Measurements from ENCODE around the gene PNPO. TPM values are rescaled to one million over a fixed set of nuclear protein-coding genes. Genes with fewer than 3 reads are reported as not detected.

PNPO gene
- total RNA-seq, 2 experiments from 2014 or later, result 14.7 to 33.8 TPM

DNA sequence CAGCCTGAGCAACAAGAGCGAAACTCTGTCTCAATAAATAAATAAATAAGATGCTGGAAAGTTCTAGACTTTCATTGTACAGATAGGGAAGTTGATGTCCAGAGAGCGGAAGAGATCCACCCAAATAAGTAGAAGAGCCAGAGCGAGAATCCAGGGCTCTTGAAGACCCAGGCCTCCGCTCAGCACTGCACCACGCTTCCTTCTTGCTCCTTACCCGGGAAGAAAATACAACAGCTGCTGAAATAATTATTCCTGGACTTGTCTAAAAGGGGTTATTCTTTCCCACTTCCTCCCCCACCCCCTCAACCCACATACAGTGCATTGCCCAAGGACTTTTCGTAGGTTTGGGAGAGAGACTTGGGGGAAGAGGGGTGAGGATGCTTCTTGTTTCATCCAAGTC, 56.2 kb downstream of the PNPO start:
- no peak for DNase-seq (ENCODE audit: low spot score)
- Histone ChIP-seq H3K36me3 (ENCODE audit: insufficient read depth, low read length) (no peaks in the 10 kb centered on the region), H3K9me3 (ENCODE audit: low read length) (no peaks in the 10 kb centered on the region), H3K4me3 (ENCODE audit: low read depth, low read length, poor library complexity, severe bottlenecking) (no peak overlapping the region), H3K9me2 (ENCODE audit: insufficient read depth, low read length) (no peaks in the 10 kb centered on the region), H3K79me2 (ENCODE audit: insufficient read depth, low read depth, low read length) (no peaks in the 10 kb centered on the region), H3K27ac (ENCODE audit: low read depth, low read length, poor library complexity, severe bottlenecking) (no peak overlapping the region), H3K4me1 (ENCODE audit: insufficient read depth, low read length, poor library complexity, severe bottlenecking) (peaks cover 5% of the 10 kb centered on the region), H3K4me2 (ENCODE audit: low read length) (no peak overlapping the region), H2AFZ (ENCODE audit: low read length) (no peak overlapping the region), H4K20me1 (ENCODE audit: insufficient read depth, low read length) (no peaks in the 10 kb centered on the region)
- intact Hi-C loops (cut with micrococcal nuclease; ENCODE audit: unreplicated experiment), result no loop called here
- no TSS peak for BruUV-seq (replicated peaks)
- CTCF ChIA-PET (ENCODE audit: unreplicated experiment), result no interaction called here
- POLR2A ChIA-PET, result no interaction called here
- TF ChIP-seq EZH2phosphoT487 (IDR thresholded peaks at IDR 0.05; ENCODE audit: borderline replicate concordance, low read depth, low read length), result no peak

DNA sequence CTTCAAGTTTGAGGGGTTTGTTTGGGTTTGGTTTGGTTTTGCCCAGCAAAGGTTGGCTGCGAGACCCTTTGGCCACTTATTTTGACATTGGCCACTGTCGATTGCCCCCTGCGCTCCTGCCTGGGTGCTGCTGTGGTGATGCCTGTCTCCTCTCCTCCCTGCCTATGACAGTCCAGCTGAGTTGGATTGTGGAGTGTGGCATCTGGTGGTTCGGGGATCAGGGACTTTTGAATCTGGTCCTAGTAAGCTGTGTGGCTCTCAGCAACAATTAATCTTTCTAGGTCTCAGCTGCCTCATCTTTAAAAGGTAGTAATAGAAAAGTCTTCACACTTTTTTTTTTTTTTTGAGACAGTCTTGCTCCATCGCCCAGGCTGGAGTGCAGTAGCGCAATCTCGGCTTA, 56.7 kb downstream of the PNPO start:
- intact Hi-C loops (cut with micrococcal nuclease; ENCODE audit: unreplicated experiment), result no loop called here
- CTCF ChIA-PET (ENCODE audit: unreplicated experiment), result no interaction called here

More for the DNA sequence above, 56.7 kb downstream of the PNPO start:
- no TSS peak for BruUV-seq (replicated peaks)
- Histone ChIP-seq H3K79me2 (ENCODE audit: insufficient read depth, low read depth, low read length) (no peaks in the 10 kb centered on the region), H4K20me1 (ENCODE audit: insufficient read depth, low read length) (no peaks in the 10 kb centered on the region), H3K36me3 (ENCODE audit: insufficient read depth, low read length) (no peaks in the 10 kb centered on the region), H3K27ac (ENCODE audit: low read depth, low read length, poor library complexity, severe bottlenecking) (no peak overlapping the region), H2AFZ (ENCODE audit: low read length) (no peak overlapping the region), H3K9me2 (ENCODE audit: insufficient read depth, low read length) (no peaks in the 10 kb centered on the region), H3K4me1 (ENCODE audit: insufficient read depth, low read length, poor library complexity, severe bottlenecking) (peaks cover 10% of the 10 kb centered on the region), H3K9me3 (ENCODE audit: low read length) (no peaks in the 10 kb centered on the region), H3K4me2 (ENCODE audit: low read length) (no peak overlapping the region), H3K4me3 (ENCODE audit: low read depth, low read length, poor library complexity, severe bottlenecking) (no peak overlapping the region)
- no peak for TF ChIP-seq EZH2phosphoT487 (IDR thresholded peaks at IDR 0.05; ENCODE audit: borderline replicate concordance, low read depth, low read length)
- TF ChIP-seq, protein P1, sequence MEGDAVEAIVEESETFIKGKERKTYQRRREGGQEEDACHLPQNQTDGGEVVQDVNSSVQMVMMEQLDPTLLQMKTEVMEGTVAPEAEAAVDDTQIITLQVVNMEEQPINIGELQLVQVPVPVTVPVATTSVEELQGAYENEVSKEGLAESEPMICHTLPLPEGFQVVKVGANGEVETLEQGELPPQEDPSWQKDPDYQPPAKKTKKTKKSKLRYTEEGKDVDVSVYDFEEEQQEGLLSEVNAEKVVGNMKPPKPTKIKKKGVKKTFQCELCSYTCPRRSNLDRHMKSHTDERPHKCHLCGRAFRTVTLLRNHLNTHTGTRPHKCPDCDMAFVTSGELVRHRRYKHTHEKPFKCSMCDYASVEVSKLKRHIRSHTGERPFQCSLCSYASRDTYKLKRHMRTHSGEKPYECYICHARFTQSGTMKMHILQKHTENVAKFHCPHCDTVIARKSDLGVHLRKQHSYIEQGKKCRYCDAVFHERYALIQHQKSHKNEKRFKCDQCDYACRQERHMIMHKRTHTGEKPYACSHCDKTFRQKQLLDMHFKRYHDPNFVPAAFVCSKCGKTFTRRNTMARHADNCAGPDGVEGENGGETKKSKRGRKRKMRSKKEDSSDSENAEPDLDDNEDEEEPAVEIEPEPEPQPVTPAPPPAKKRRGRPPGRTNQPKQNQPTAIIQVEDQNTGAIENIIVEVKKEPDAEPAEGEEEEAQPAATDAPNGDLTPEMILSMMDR (conservative IDR thresholded peaks at IDR 0.05; ENCODE audit: low read length), result no peak
- POLR2A ChIA-PET, result no interaction called here
- no peak for DNase-seq (ENCODE audit: low spot score)

Other genes starting within 250 kb of the PNPO start
- 8.3 and 15.0 TPM in 2 replicates for gene TBKBP1, start 247.4 kb upstream of the PNPO start, total RNA-seq (2014; rRNA removed; shearing (Covaris generic))
- 15.2 and 16.0 TPM in 2 replicates for gene TBKBP1, start 247.4 kb upstream of the PNPO start, total RNA-seq (2022)
- gene TBX21, start 208.3 kb upstream of the PNPO start, total RNA-seq (2014; rRNA removed; shearing (Covaris generic)), result not detected in 2 replicates
- gene TBX21, start 208.3 kb upstream of the PNPO start, total RNA-seq (2022), result not detected in 2 replicates
- 16.2 and 24.4 TPM in 2 replicates for gene OSBPL7, start 119.8 kb upstream of the PNPO start, total RNA-seq (2014; rRNA removed; shearing (Covaris generic))
- 31.1 and 35.7 TPM in 2 replicates for gene OSBPL7, start 119.8 kb upstream of the PNPO start, total RNA-seq (2022)
- gene MRPL10, start 110.0 kb upstream of the PNPO start, total RNA-seq (2014; rRNA removed; shearing (Covaris generic)), result 27.1 and 50.8 TPM in 2 replicates
- 55.9 and 56.7 TPM in 2 replicates for gene MRPL10, start 110.0 kb upstream of the PNPO start, total RNA-seq (2022)
- 0.23 and 0.85 TPM in 2 replicates for gene LRRC46, start 109.9 kb upstream of the PNPO start, total RNA-seq (2014; rRNA removed; shearing (Covaris generic))
- 1.2 and 2.0 TPM in 2 replicates for gene LRRC46, start 109.9 kb upstream of the PNPO start, total RNA-seq (2022)
- gene SCRN2, start 100.3 kb upstream of the PNPO start, total RNA-seq (2014; rRNA removed; shearing (Covaris generic)), result 33.9 and 42.9 TPM in 2 replicates
- 37.3 and 39.1 TPM in 2 replicates for gene SCRN2, start 100.3 kb upstream of the PNPO start, total RNA-seq (2022)
- gene SP6, start 90.4 kb upstream of the PNPO start, total RNA-seq (2014; rRNA removed; shearing (Covaris generic)), result 0.08 and 0.22 TPM in 2 replicates
- gene SP6, start 90.4 kb upstream of the PNPO start, total RNA-seq (2022), result 0.08 and 0.24 TPM in 2 replicates
- gene SP2, start 45.3 kb upstream of the PNPO start, total RNA-seq (2014; rRNA removed; shearing (Covaris generic)), result 2.3 and 5.8 TPM in 2 replicates
- gene SP2, start 45.3 kb upstream of the PNPO start, total RNA-seq (2022), result 22.1 and 24.1 TPM in 2 replicates
- gene PRR15L, start 16.3 kb downstream of the PNPO start, total RNA-seq (2014; rRNA removed; shearing (Covaris generic)), result not detected in 2 replicates
- not detected in 2 replicates for gene PRR15L, start 16.3 kb downstream of the PNPO start, total RNA-seq (2022)
- gene CDK5RAP3, start 29.5 kb downstream of the PNPO start, total RNA-seq (2014; rRNA removed; shearing (Covaris generic)), result 241 and 312 TPM in 2 replicates
- gene CDK5RAP3, start 29.5 kb downstream of the PNPO start, total RNA-seq (2022), result 254 and 256 TPM in 2 replicates
- 1.2 TPM in 1 of 2 replicates, not detected in the other for gene COPZ2, start 96.2 kb downstream of the PNPO start, total RNA-seq (2014; rRNA removed; shearing (Covaris generic))
- gene COPZ2, start 96.2 kb downstream of the PNPO start, total RNA-seq (2022), result 1.4 and 1.7 TPM in 2 replicates
- 42.3 and 60.1 TPM in 2 replicates for gene NFE2L1, start 106.8 kb downstream of the PNPO start, total RNA-seq (2014; rRNA removed; shearing (Covaris generic))
- 106 and 124 TPM in 2 replicates for gene NFE2L1, start 106.8 kb downstream of the PNPO start, total RNA-seq (2022)
- gene CBX1, start 159.9 kb downstream of the PNPO start, total RNA-seq (2014; rRNA removed; shearing (Covaris generic)), result 59.7 and 64.5 TPM in 2 replicates
- 68.2 and 70.4 TPM in 2 replicates for gene CBX1, start 159.9 kb downstream of the PNPO start, total RNA-seq (2022)
- gene SNX11, start 166.2 kb downstream of the PNPO start, total RNA-seq (2014; rRNA removed; shearing (Covaris generic)), result 6.5 and 12.0 TPM in 2 replicates
- 16.2 and 17.6 TPM in 2 replicates for gene SNX11, start 166.2 kb downstream of the PNPO start, total RNA-seq (2022)

Measured in OCI-LY7 (cell line).